Heart left ventricle (tissue), 16 donors: Measurements from ENCODE around the gene RPS27. TPM values are rescaled to one million over a fixed set of nuclear protein-coding genes. Genes with fewer than 3 reads are reported as not detected.
"Not testable (repeated sequence)": the region's sequence is repeated elsewhere in the genome, so short reads cannot be mapped to it uniquely, and the experiment has no call there.

ENCODE experiments used
- ATAC-seq, 4 donors: fragments of 200-7000 bp; cut with Tn5 transposase; one replicate each; pipeline ENCODE4 v1.9.1; 2020 to 2022; ENCODE audit warnings: moderate library complexity in 4 of 4, mild to moderate bottlenecking in 3 of 4, moderate number of reproducible peaks in 1 of 4
- DNase-seq, 5 donors: peaks; one replicate each; pipeline ENCODE4 v3.0.0-alpha.2; 2020
- H3K27ac ChIP-seq, 12 donors: fragments of 200-600 bp; sonication (generic) in 4 of 12; one replicate each; pipeline versions ENCODE4 v1.5.0 to v1.8.0; 2016 to 2022; ENCODE audit warnings: mild to moderate bottlenecking in 2 of 12
- H3K27me3 ChIP-seq, 9 donors: fragments of 200-600 bp; sonication (generic) in 2 of 9; one replicate each; pipeline versions ENCODE4 v1.5.1 to v1.8.0; 2016 to 2022; ENCODE audit warnings: mild to moderate bottlenecking in 3 of 9
- H3K36me3 ChIP-seq, 9 donors: fragments of 200-600 bp; sonication (generic) in 2 of 9; one replicate each; pipeline versions ENCODE4 v1.5.0 to v1.8.0; 2018 to 2022; ENCODE audit warnings: mild to moderate bottlenecking in 2 of 9
- H3K4me1 ChIP-seq, 12 donors: fragments of 200-600 bp; sonication (generic) in 4 of 12; one replicate each; pipeline versions ENCODE4 v1.5.0 to v1.8.0; 2016 to 2022; ENCODE audit warnings: mild to moderate bottlenecking in 3 of 12
- H3K4me3 ChIP-seq, 12 donors: fragments of 200-600 bp; sonication (generic) in 4 of 12; one replicate each; pipeline versions ENCODE4 v1.5.0 to v1.8.0; 2017 to 2022; ENCODE audit warnings: mild to moderate bottlenecking in 9 of 12, moderate library complexity in 4 of 12
- H3K9me3 ChIP-seq, 12 donors: fragments of 200-600 bp; sonication (generic) in 4 of 12; one replicate each; pipeline versions ENCODE4 v1.5.0 to v1.8.0; 2016 to 2022; ENCODE audit warnings: mild to moderate bottlenecking in 1 of 12
- CTCF ChIP-seq, 12 donors: fragments of 200-600 bp; sonication (generic) in 4 of 12; IDR thresholded peaks; one replicate each; pipeline versions ENCODE4 v1.5.0 to v1.8.0; 2018 to 2022; ENCODE audit warnings: antibody characterized with exemption in 12 of 12, mild to moderate bottlenecking in 5 of 12
- POLR2A ChIP-seq, 2 donors: fragments of 450-650 bp; IDR thresholded peaks; one replicate each; pipeline ENCODE4 v1.6.1; 2017; ENCODE audit warnings: antibody characterized with exemption in 2 of 2, mild to moderate bottlenecking in 2 of 2, moderate library complexity in 2 of 2
- WGBS, 4 donors: extraction: QIAGEN DNeasy Blood & Tissue Kit in 2 of 4; methylation state at CpG; one replicate each; pipeline versions ENCODE4 v1.1.5 to v1.1.7; 2013 to 2018; 5-methylcytosine and 5-hydroxymethylcytosine counted together
- intact Hi-C, 10 donors: fragments of 100-400 bp; cut with DNase I; formaldehyde crosslinking; loops; one replicate each; pipeline versions ENCODE4 v1.11.1 to v1.14.2; 2022
- microRNA-seq, 4 donors: library from miRNA; unstranded; fragments of <30 nt; microRNA quantifications; one replicate each; pipeline versions ENCODE4 to v1.2.0, GENCODE V29; 2017 to 2020
- polyA plus RNA-seq, 2 donors: library from polyadenylated mRNA; stranded (reverse); fragments of 200-250 nt; gene quantifications; one replicate each; pipeline ENCODE4 v1.2.3, GENCODE V29; 2013
- total RNA-seq, 9 donors: library from RNA; depleted of rRNA in 2 of 9; stranded (reverse); fragments of >200 nt in 2 of 9; fragmentation: NEBNext Ultra II Directional in 3 of 9; extraction: Animal tissue kit (Norgen Biotek cat#: 25700) in 3 of 9; gene quantifications; one replicate each; pipeline versions ENCODE4 v1.1.0 to v1.2.4, GENCODE V29; 2016 to 2023
- donor health status: ischemic (EF 13 %, LVEDD 7.1; RV severe dilation, severe dysfunction).
- donor health status: healthy with polysubstance abuse.
- donor health status: DM: no; HTN: yes; CAD: no.
- donor health status: DM: no; HTN: no; CAD: no.
- donor health status: ischemic (EF 25% LVEDD 6.9; RV normal size, moderate dysfunction).
- donor health status: ischemic (EF 25% LVEDD 5.7; RV mildly dilated, moderate dysfunction).
- donor health status: healthy.
- donor health status: DM: yes; HTN: yes; CAD: no.
- donor health status: ischemic (EF 35%, LVEDD 5.7; RV mildly dilated, moderate dysfunction).
- donor health status: nonischemic (EF 11% LVEDD 7.7; RV severe dilation, severe dysfunction).
- donor health status: DM: yes; HTN: yes; CAD: no.
- donor health status: PGD.
- donor health status: ischemic (EF 29% LVEDD 5.4; RV normal size, mild dysfunction).
- donor health status: nonischemic (EF 23%, LVEDD 6.1; RV moderate dilation, normal function).

RPS27 gene
- total and polyA plus RNA-seq, 11 donors, result 537 to 7,204 (median 882) TPM

GRCh38 chr1:154019269-154019668 is 28.7 kb downstream of the RPS27 start:
- no peaks in the 10 kb centered on the region for H3K27me3 ChIP-seq
- WGBS, 4 donors, result 80 to 86% (median 83%) methylated on average over 4 of the region's 4 CpGs
- no peaks in the 10 kb centered on the region for H3K4me1 ChIP-seq
- intact Hi-C loops, result no loop called here
- no peaks in the 10 kb centered on the region for H3K36me3 ChIP-seq
- no peaks in the 10 kb centered on the region for H3K9me3 ChIP-seq
- no peak for ATAC-seq
- DNase-seq, result no peak
- no peak for TF ChIP-seq POLR2A (IDR thresholded peaks at IDR 0.05)
- TF ChIP-seq CTCF (IDR thresholded peaks at IDR 0.05), result no peak
- no peak overlapping the region for H3K4me3 ChIP-seq
- H3K27ac ChIP-seq, result no peak overlapping the region

- no peaks in the 10 kb centered on the region for H3K9me3 ChIP-seq
- no peak for TF ChIP-seq CTCF (IDR thresholded peaks at IDR 0.05)
- no peak for TF ChIP-seq POLR2A (IDR thresholded peaks at IDR 0.05)
Measured at GRCh38 chr1:154019940-154020339, 29.4 kb downstream of the RPS27 start.

GRCh38 chr1:154033697-154034096 is 43.1 kb downstream of the RPS27 start:
- H3K4me1 ChIP-seq, DNase-seq, H3K4me3 ChIP-seq, intact Hi-C loops, H3K27me3 ChIP-seq, H3K27ac ChIP-seq, H3K36me3 ChIP-seq, ATAC-seq: not testable (repeated sequence)
- 94 to 100% (median 98%) methylated on average over 1 of the region's 1 CpG for WGBS, 4 donors
- peaks cover 0 to 17% (median 4%) of the 10 kb centered on the region in 12 donors for H3K9me3 ChIP-seq

More at GRCh38 chr1:154019940-154020339, 29.4 kb downstream of the RPS27 start:
- DNase-seq (no peak), ATAC-seq (no peak)
- no peaks in the 10 kb centered on the region for H3K36me3 ChIP-seq
- no peaks in the 10 kb centered on the region for H3K27me3 ChIP-seq
- intact Hi-C loops, result no loop called here
- H3K4me1 ChIP-seq, result no peaks in the 10 kb centered on the region
- WGBS, 4 donors, result 89 to 100% (median 94%) methylated on average over 1 of the region's 1 CpG
- no peak overlapping the region for H3K27ac ChIP-seq
- H3K4me3 ChIP-seq, result no peak overlapping the region

Small RNA genes within 50 kb of the gene (microRNA-seq; reads per million reads assigned to microRNA genes)
- 0.32 to 0.77 (median 0.61) reads per million in 4 donors for gene MIR6737

Other genes starting within 250 kb of the RPS27 start
- gene SLC27A3, start 215.4 kb upstream of the RPS27 start, total RNA-seq, result 10 to 100 TPM in 5 of 9 donors, 1 to 10 TPM in 4; 7.9 to 37.1 (median 10.3) TPM
- gene SLC27A3, start 215.4 kb upstream of the RPS27 start, polyA plus RNA-seq, result 10 to 100 TPM; 18.4 to 29.4 TPM
- gene GATAD2B, start 67.8 kb upstream of the RPS27 start, total RNA-seq, result 10 to 100 TPM; 18.1 to 53.9 (median 46.2) TPM
- 1 to 10 TPM; 5.6 to 8.8 TPM for gene GATAD2B, start 67.8 kb upstream of the RPS27 start, polyA plus RNA-seq
- 10 to 100 TPM; 30.5 to 60.7 (median 40.8) TPM for gene DENND4B, start 44.0 kb upstream of the RPS27 start, total RNA-seq
- 10 to 100 TPM; 36.7 to 41.5 TPM for gene DENND4B, start 44.0 kb upstream of the RPS27 start, polyA plus RNA-seq
- gene CRTC2, start 32.1 kb upstream of the RPS27 start, total RNA-seq, result 10 to 100 TPM; 11.0 to 27.8 (median 18.8) TPM
- gene CRTC2, start 32.1 kb upstream of the RPS27 start, polyA plus RNA-seq, result 10 to 100 TPM; 21.4 to 25.4 TPM
- gene SLC39A1, start 27.2 kb upstream of the RPS27 start, total RNA-seq, result 10 to 100 TPM; 31.6 to 83.9 (median 48.4) TPM
- gene SLC39A1, start 27.2 kb upstream of the RPS27 start, polyA plus RNA-seq, result 100 to 1,000 TPM in 1 of 2 donors, 10 to 100 TPM in 1; 32.5 to 163 TPM
- gene CREB3L4, start 22.9 kb upstream of the RPS27 start, total RNA-seq, result 1 to 10 TPM; 2.5 to 7.2 (median 4.5) TPM
- 1 to 10 TPM; 4.8 to 5.7 TPM for gene CREB3L4, start 22.9 kb upstream of the RPS27 start, polyA plus RNA-seq
- 100 to 1,000 TPM in 3 of 9 donors, 10 to 100 TPM in 6; 55.0 to 175 (median 79.5) TPM for gene JTB, start 13.1 kb upstream of the RPS27 start, total RNA-seq
- 100 to 1,000 TPM in 1 of 2 donors, 10 to 100 TPM in 1; 87.4 to 222 TPM for gene JTB, start 13.1 kb upstream of the RPS27 start, polyA plus RNA-seq
- 10 to 100 TPM; 18.2 to 97.6 (median 49.3) TPM for gene RAB13, start 4.4 kb upstream of the RPS27 start, total RNA-seq
- 100 to 1,000 TPM in 1 of 2 donors, 10 to 100 TPM in 1; 79.5 to 107 TPM for gene RAB13, start 4.4 kb upstream of the RPS27 start, polyA plus RNA-seq
- under 1 TPM in 3 of 9 donors, not detected in 6; 0.04 to 0.31 (median 0.05) TPM for gene NUP210L, start 164.3 kb downstream of the RPS27 start, total RNA-seq
- gene NUP210L, start 164.3 kb downstream of the RPS27 start, polyA plus RNA-seq, result not detected
- 100 to 1,000 TPM in 7 of 9 donors, 10 to 100 TPM in 2; 76.5 to 259 (median 120) TPM for gene TPM3, start 201.3 kb downstream of the RPS27 start, total RNA-seq
- gene TPM3, start 201.3 kb downstream of the RPS27 start, polyA plus RNA-seq, result 100 to 1,000 TPM; 101 to 163 TPM
- gene CFAP141, start 215.6 kb downstream of the RPS27 start, total RNA-seq, result not detected
- not detected for gene CFAP141, start 215.6 kb downstream of the RPS27 start, polyA plus RNA-seq
- gene UBAP2L, start 230.2 kb downstream of the RPS27 start, total RNA-seq, result 100 to 1,000 TPM in 5 of 9 donors, 10 to 100 TPM in 4; 57.4 to 142 (median 100) TPM
- gene UBAP2L, start 230.2 kb downstream of the RPS27 start, polyA plus RNA-seq, result 10 to 100 TPM; 61.6 to 88.3 TPM